ENCODE measurements around the gene SYTL1. TPM values are rescaled to one million over a fixed set of nuclear protein-coding genes. Genes with fewer than 3 reads are reported as not detected.

Gene SYTL1
- total RNA-seq, 2 donors from 2014 or later = 26.0 to 43.4 TPM

- no peaks in the 10 kb centered on the region for H3K36me3 Mint-ChIP-seq (ENCODE audit: low read depth)
- H3K9me3 Mint-ChIP-seq = no peaks in the 10 kb centered on the region
- no peak for ATAC-seq (replicated peaks)
- H3K27me3 Mint-ChIP-seq = no peaks in the 10 kb centered on the region
- H3K4me1 Mint-ChIP-seq = no peaks in the 10 kb centered on the region
- H3K4me3 Mint-ChIP-seq = no peak overlapping the region
- H3K27ac Mint-ChIP-seq = no peak overlapping the region
Measured at GRCh38 chr1:27306892-27307761, 34.7 kb upstream of the SYTL1 start.

- Mint-ChIP-seq H3K36me3 (ENCODE audit: low read depth) (no peaks in the 10 kb centered on the region), H3K4me3 (no peak overlapping the region), H3K9me3 (no peaks in the 10 kb centered on the region), H3K4me1 (no peaks in the 10 kb centered on the region), H3K27ac (no peak overlapping the region), H3K27me3 (no peaks in the 10 kb centered on the region)
- ATAC-seq (replicated peaks) = no peak
Measured at GRCh38 chr1:27307874-27308598, 33.8 kb upstream of the SYTL1 start.

- no peak overlapping the region for H3K27ac Mint-ChIP-seq
- no peaks in the 10 kb centered on the region for H3K9me3 Mint-ChIP-seq
- no peak overlapping the region for H3K4me3 Mint-ChIP-seq
- no peak for ATAC-seq (replicated peaks)
- peaks cover 4% of the 10 kb centered on the region for H3K27me3 Mint-ChIP-seq
- no peaks in the 10 kb centered on the region for H3K4me1 Mint-ChIP-seq
- H3K36me3 Mint-ChIP-seq (ENCODE audit: low read depth) = no peaks in the 10 kb centered on the region
Measured at GRCh38 chr1:27314169-27314568, 27.7 kb upstream of the SYTL1 start.

GRCh38 chr1:27314737-27315136, 27.1 kb upstream of the SYTL1 start:
- Mint-ChIP-seq H3K36me3 (ENCODE audit: low read depth) (no peaks in the 10 kb centered on the region), H3K9me3 (no peaks in the 10 kb centered on the region), H3K4me1 (no peaks in the 10 kb centered on the region), H3K27ac (no peak overlapping the region), H3K27me3 (peaks cover 6% of the 10 kb centered on the region), H3K4me3 (no peak overlapping the region)
- ATAC-seq (replicated peaks) = no peak

GRCh38 chr1:27316860-27317259, 25.0 kb upstream of the SYTL1 start:
- no peaks in the 10 kb centered on the region for H3K4me1 Mint-ChIP-seq
- no peaks in the 10 kb centered on the region for H3K9me3 Mint-ChIP-seq
- no peak overlapping the region for H3K4me3 Mint-ChIP-seq
- H3K27ac Mint-ChIP-seq = no peak overlapping the region
- no peak for ATAC-seq (replicated peaks)
- H3K27me3 Mint-ChIP-seq = peaks cover 8% of the 10 kb centered on the region
- H3K36me3 Mint-ChIP-seq (ENCODE audit: low read depth) = no peaks in the 10 kb centered on the region

GRCh38 chr1:27318136-27318535, 23.7 kb upstream of the SYTL1 start:
- Mint-ChIP-seq H3K36me3 (ENCODE audit: low read depth) (peaks cover under 1% of the 10 kb centered on the region), H3K27me3 (peaks cover 8% of the 10 kb centered on the region), H3K9me3 (no peaks in the 10 kb centered on the region), H3K27ac (peak overlapping the region; percentile 54), H3K4me1 (no peaks in the 10 kb centered on the region), H3K4me3 (no peak overlapping the region)
- ATAC-seq (replicated peaks) = no peak

- H3K27me3 Mint-ChIP-seq = peaks cover 8% of the 10 kb centered on the region
- no peak for ATAC-seq (replicated peaks)
- H3K4me3 Mint-ChIP-seq = no peak overlapping the region
- H3K4me1 Mint-ChIP-seq = peaks cover 2% of the 10 kb centered on the region
- H3K27ac Mint-ChIP-seq = no peak overlapping the region
- no peaks in the 10 kb centered on the region for H3K9me3 Mint-ChIP-seq
- H3K36me3 Mint-ChIP-seq (ENCODE audit: low read depth) = peaks cover 5% of the 10 kb centered on the region
Measured at GRCh38 chr1:27318596-27318995, 23.2 kb upstream of the SYTL1 start.

- Mint-ChIP-seq H3K4me1 (peaks cover 18% of the 10 kb centered on the region), H3K27me3 (peaks cover 8% of the 10 kb centered on the region), H3K36me3 (ENCODE audit: low read depth) (peaks cover 39% of the 10 kb centered on the region), H3K4me3 (peak within 1 kb of the TSS; percentile 91), H3K27ac (peak within 1 kb of the TSS; percentile 92), H3K9me3 (no peaks in the 10 kb centered on the region)
- peak; percentile 99 for ATAC-seq (replicated peaks)
Measured at GRCh38 chr1:27321813-27322568, 19.8 kb upstream of the SYTL1 start, which contains the start of gene TMEM222. TSS of gene TMEM222 (plus strand) at chr1:27322163. CDS start at chr1:27322198, 35 bp downstream.

GRCh38 chr1:27322569-27323240, 19.1 kb upstream of the SYTL1 start:
- no peak for ATAC-seq (replicated peaks)
- peaks cover 41% of the 10 kb centered on the region for H3K36me3 Mint-ChIP-seq (ENCODE audit: low read depth)
- peak overlapping the region; percentile 92 for H3K27ac Mint-ChIP-seq
- peaks cover 18% of the 10 kb centered on the region for H3K4me1 Mint-ChIP-seq
- H3K4me3 Mint-ChIP-seq = peak overlapping the region; percentile 91
- H3K27me3 Mint-ChIP-seq = peaks cover 8% of the 10 kb centered on the region
- H3K9me3 Mint-ChIP-seq = no peaks in the 10 kb centered on the region

- Mint-ChIP-seq H3K9me3 (no peaks in the 10 kb centered on the region), H3K4me3 (no peak overlapping the region), H3K4me1 (peaks cover 22% of the 10 kb centered on the region), H3K27ac (no peak overlapping the region), H3K27me3 (no peaks in the 10 kb centered on the region), H3K36me3 (ENCODE audit: low read depth) (peaks cover 59% of the 10 kb centered on the region)
- ATAC-seq (replicated peaks) = no peak
Measured at GRCh38 chr1:27325286-27325685, 16.5 kb upstream of the SYTL1 start.

GRCh38 chr1:27327964-27328363, 13.9 kb upstream of the SYTL1 start:
- H3K36me3 Mint-ChIP-seq (ENCODE audit: low read depth) = peaks cover 77% of the 10 kb centered on the region
- H3K4me3 Mint-ChIP-seq = no peak overlapping the region
- H3K4me1 Mint-ChIP-seq = peaks cover 22% of the 10 kb centered on the region
- peak overlapping the region; percentile 7 for H3K27ac Mint-ChIP-seq
- no peak for ATAC-seq (replicated peaks)
- H3K27me3 Mint-ChIP-seq = no peaks in the 10 kb centered on the region
- no peaks in the 10 kb centered on the region for H3K9me3 Mint-ChIP-seq

GRCh38 chr1:27330786-27331185, 11.0 kb upstream of the SYTL1 start:
- Mint-ChIP-seq H3K4me1 (peaks cover 9% of the 10 kb centered on the region), H3K27me3 (no peaks in the 10 kb centered on the region), H3K27ac (peak overlapping the region; percentile 56), H3K36me3 (ENCODE audit: low read depth) (peaks cover 74% of the 10 kb centered on the region), H3K4me3 (no peak overlapping the region), H3K9me3 (no peaks in the 10 kb centered on the region)
- no peak for ATAC-seq (replicated peaks)

GRCh38 chr1:27331426-27331825, 10.4 kb upstream of the SYTL1 start:
- Mint-ChIP-seq H3K4me1 (peaks cover 5% of the 10 kb centered on the region), H3K27me3 (no peaks in the 10 kb centered on the region), H3K9me3 (no peaks in the 10 kb centered on the region), H3K36me3 (ENCODE audit: low read depth) (peaks cover 74% of the 10 kb centered on the region), H3K4me3 (no peak overlapping the region), H3K27ac (peak overlapping the region; percentile 33)
- ATAC-seq (replicated peaks) = no peak

GRCh38 chr1:27331922-27332321, 9.9 kb upstream of the SYTL1 start:
- Mint-ChIP-seq H3K4me1 (peaks cover 5% of the 10 kb centered on the region), H3K27ac (peak overlapping the region; percentile 33), H3K36me3 (ENCODE audit: low read depth) (peaks cover 74% of the 10 kb centered on the region), H3K27me3 (no peaks in the 10 kb centered on the region), H3K4me3 (no peak overlapping the region), H3K9me3 (no peaks in the 10 kb centered on the region)
- no peak for ATAC-seq (replicated peaks)
